Measurements from ENCODE around the gene ARPC1B.

DNA sequence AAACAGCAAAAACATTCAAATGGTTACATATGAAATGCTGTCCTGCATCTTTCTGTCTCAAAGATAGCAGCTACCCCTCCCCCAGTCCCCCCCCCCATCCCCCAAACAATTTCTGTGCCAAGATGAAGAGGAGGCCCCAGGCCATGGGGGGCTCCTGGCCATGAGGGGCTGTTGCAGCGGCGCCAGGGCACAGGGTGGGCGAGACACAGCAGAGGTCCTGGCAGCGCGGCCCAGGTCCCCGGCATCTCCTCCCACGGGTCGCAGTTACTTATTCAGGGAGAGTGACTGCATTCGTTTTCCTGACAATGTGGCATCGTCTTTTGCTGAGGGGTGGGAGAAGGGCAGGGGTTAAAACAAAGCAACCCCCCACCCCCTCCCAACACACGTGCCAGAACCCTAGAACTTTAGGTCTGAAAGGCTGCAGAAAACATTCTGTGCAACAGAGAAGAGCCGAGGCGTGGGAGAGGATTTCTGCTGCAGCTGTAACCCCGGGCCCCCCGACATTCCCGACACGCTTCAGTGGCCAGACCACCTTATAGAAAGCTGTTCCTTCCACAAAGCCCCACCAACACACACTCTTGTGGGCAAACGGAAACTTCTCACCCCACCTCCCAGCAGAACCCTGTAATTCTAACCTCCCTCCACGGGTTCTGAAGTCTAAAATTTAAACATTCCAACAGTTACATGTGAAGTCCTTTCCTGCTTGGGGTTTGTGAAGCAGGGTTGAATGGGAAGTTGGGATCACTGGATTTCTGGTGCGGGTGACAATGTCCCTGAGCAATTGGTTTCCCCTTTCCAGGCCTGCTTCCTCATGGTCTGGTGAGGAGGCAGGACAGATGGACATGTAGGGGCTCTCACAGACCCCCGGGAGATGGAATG lies 22.1 kb downstream of the ARPC1B start:
- TF ChIP-seq, protein P1, sequence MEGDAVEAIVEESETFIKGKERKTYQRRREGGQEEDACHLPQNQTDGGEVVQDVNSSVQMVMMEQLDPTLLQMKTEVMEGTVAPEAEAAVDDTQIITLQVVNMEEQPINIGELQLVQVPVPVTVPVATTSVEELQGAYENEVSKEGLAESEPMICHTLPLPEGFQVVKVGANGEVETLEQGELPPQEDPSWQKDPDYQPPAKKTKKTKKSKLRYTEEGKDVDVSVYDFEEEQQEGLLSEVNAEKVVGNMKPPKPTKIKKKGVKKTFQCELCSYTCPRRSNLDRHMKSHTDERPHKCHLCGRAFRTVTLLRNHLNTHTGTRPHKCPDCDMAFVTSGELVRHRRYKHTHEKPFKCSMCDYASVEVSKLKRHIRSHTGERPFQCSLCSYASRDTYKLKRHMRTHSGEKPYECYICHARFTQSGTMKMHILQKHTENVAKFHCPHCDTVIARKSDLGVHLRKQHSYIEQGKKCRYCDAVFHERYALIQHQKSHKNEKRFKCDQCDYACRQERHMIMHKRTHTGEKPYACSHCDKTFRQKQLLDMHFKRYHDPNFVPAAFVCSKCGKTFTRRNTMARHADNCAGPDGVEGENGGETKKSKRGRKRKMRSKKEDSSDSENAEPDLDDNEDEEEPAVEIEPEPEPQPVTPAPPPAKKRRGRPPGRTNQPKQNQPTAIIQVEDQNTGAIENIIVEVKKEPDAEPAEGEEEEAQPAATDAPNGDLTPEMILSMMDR (IDR thresholded peaks at IDR 0.05) = no peak
- TF ChIP-seq ZFX (IDR thresholded peaks at IDR 0.05; ENCODE audit: borderline replicate concordance) = no peak

All from 22Rv1 (cell line).